Rectal smooth muscle tissue (tissue), 1 donor: Measurements from ENCODE around the gene ATP23.

Source experiments
- H3K27ac ChIP-seq: one replicate; pipeline ENCODE4 v1.7.0; 2013; ENCODE audit warnings: low read depth, low read length, inconsistent platforms
- H3K27me3 ChIP-seq: one replicate; pipeline ENCODE4 v1.7.0; 2013; ENCODE audit warnings: low read length; ENCODE audit not compliant: control insufficient read depth, insufficient read depth
- H3K36me3 ChIP-seq: one replicate; pipeline ENCODE4 v1.7.0; 2013; ENCODE audit warnings: low read length; ENCODE audit not compliant: control insufficient read depth, insufficient read depth
- H3K4me1 ChIP-seq: one replicate; pipeline ENCODE4 v1.7.0; 2013; ENCODE audit warnings: low read length; ENCODE audit not compliant: control insufficient read depth, insufficient read depth
- H3K4me3 ChIP-seq: one replicate; pipeline ENCODE4 v1.7.0; 2013; ENCODE audit warnings: low read length
- H3K9ac ChIP-seq: one replicate; pipeline ENCODE4 v1.7.0; 2013; ENCODE audit warnings: low read length

Gene ATP23

GRCh38 chr12:57993834-57994233 lies 52.5 kb downstream of the ATP23 start:
- no peak overlapping the region for H3K27ac ChIP-seq
- no peaks in the 10 kb centered on the region for H3K4me1 ChIP-seq
- no peak overlapping the region for H3K9ac ChIP-seq
- no peaks in the 10 kb centered on the region for H3K36me3 ChIP-seq
- no peaks in the 10 kb centered on the region for H3K27me3 ChIP-seq
- H3K4me3 ChIP-seq, result no peak overlapping the region

- Histone ChIP-seq H3K4me1 (no peaks in the 10 kb centered on the region), H3K27ac (no peak overlapping the region), H3K9ac (no peak overlapping the region), H3K4me3 (no peak overlapping the region), H3K36me3 (no peaks in the 10 kb centered on the region), H3K27me3 (no peaks in the 10 kb centered on the region)
Observed at GRCh38 chr12:57996520-57996919, 55.2 kb downstream of the ATP23 start.

DNA sequence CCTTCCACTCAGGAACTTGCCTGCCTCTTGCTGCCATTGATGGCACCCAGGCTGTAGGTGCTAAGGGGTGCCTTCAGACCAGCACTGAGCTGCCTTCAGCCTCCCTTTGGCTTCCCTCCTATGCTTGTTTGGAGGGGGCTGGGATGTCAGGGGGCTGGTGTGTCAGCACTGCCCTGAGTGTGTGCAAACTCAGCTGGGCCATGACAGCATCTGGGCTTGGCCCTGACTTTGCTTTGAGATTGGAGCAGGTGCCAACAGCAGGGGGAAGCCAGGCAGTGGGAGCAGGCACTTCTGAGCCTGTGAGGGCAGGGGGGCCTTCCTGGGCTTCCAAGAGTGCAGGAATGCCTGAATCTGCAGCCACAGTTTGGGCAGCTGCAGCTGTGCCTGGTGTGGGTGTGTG lies 56.9 kb downstream of the ATP23 start:
- Histone ChIP-seq H3K9ac (no peak overlapping the region), H3K27me3 (no peaks in the 10 kb centered on the region), H3K4me3 (no peak overlapping the region), H3K4me1 (no peaks in the 10 kb centered on the region), H3K27ac (no peak overlapping the region), H3K36me3 (no peaks in the 10 kb centered on the region)

- H3K9ac ChIP-seq, result no peak overlapping the region
Observed at GRCh38 chr12:58000499-58000898, 59.1 kb downstream of the ATP23 start.

DNA sequence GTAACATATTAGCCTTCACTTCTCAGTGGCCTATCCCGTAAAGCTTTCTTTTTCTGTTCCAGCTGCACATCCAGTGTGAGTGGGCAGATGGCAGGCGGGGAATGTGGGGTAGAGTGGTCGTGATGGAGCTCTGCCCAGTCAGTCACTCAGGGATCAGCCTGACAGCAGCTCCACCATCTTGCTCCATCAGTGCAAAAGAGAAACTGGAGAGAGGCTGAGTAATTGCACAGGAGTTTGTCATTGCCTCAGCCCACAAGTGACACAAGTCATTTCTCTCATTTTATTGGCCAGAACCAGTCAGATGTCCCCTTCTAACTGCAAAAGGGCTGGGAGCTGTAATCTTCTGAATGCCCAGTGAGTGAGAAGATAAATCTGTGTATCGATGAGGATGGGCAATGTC lies 66.5 kb downstream of the ATP23 start:
- H3K4me1 ChIP-seq, result no peaks in the 10 kb centered on the region
- no peak overlapping the region for H3K4me3 ChIP-seq
- no peak overlapping the region for H3K27ac ChIP-seq
- no peak overlapping the region for H3K9ac ChIP-seq
- H3K36me3 ChIP-seq, result no peaks in the 10 kb centered on the region
- H3K27me3 ChIP-seq, result no peaks in the 10 kb centered on the region

More at GRCh38 chr12:58000499-58000898, 59.1 kb downstream of the ATP23 start:
- Histone ChIP-seq H3K4me3 (no peak overlapping the region), H3K27ac (no peak overlapping the region), H3K4me1 (no peaks in the 10 kb centered on the region), H3K27me3 (no peaks in the 10 kb centered on the region), H3K36me3 (no peaks in the 10 kb centered on the region)

DNA sequence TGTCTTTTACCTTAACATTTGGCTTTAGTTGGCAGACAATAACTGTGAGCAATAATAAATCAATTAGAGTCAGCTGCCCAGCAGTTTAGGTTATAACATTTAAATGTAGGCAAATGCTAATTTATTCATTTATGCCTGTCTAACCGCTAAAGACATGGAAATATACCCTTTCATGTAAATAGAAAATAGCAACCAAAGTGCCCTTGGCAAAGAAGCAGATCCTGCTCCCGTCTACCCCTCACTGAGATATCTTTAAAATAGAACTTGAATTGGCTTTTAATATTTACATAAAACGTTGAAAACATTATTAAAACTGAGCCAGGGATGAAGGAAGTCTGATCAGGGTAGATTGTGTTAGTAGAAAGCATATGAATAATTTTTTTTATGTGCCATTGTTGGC lies 67.3 kb downstream of the ATP23 start:
- Histone ChIP-seq H3K27ac (no peak overlapping the region), H3K4me1 (no peaks in the 10 kb centered on the region), H3K36me3 (no peaks in the 10 kb centered on the region), H3K9ac (no peak overlapping the region), H3K27me3 (no peaks in the 10 kb centered on the region), H3K4me3 (no peak overlapping the region)
